HG03521 (cell line): Measurements from ENCODE around the gene KCNT1.

Source experiments
- ATAC-seq: cut with Tn5 transposase; IDR thresholded peaks from one replicate; pipeline ENCODE4 v1.9.1; 2021; ENCODE audit warnings: mild to moderate bottlenecking, moderate library complexity; ENCODE audit not compliant: unreplicated experiment

The KCNT1 gene

GRCh38 chr9:135762921-135763320 lies 60.9 kb downstream of the KCNT1 start:
- no peak for ATAC-seq

GRCh38 chr9:135763716-135764446 lies 61.9 kb downstream of the KCNT1 start:
- ATAC-seq, result no peak

- no peak for ATAC-seq
Observed at GRCh38 chr9:135764731-135765130, 62.7 kb downstream of the KCNT1 start.

GRCh38 chr9:135765416-135765815 lies 63.4 kb downstream of the KCNT1 start:
- no peak for ATAC-seq

- ATAC-seq, result no peak
Observed at GRCh38 chr9:135766251-135766650, 64.3 kb downstream of the KCNT1 start.

- no peak for ATAC-seq
Observed at GRCh38 chr9:135766707-135767106, 64.7 kb downstream of the KCNT1 start.

GRCh38 chr9:135768516-135769218 lies 66.7 kb downstream of the KCNT1 start:
- ATAC-seq, result no peak

GRCh38 chr9:135769489-135770202 lies 67.7 kb downstream of the KCNT1 start:
- ATAC-seq, result no peak

GRCh38 chr9:135770203-135770535 lies 68.2 kb downstream of the KCNT1 start:
- no peak for ATAC-seq

- no peak for ATAC-seq
Observed at GRCh38 chr9:135770771-135771170, 68.8 kb downstream of the KCNT1 start.

- no peak for ATAC-seq
Observed at GRCh38 chr9:135771401-135772051, 69.5 kb downstream of the KCNT1 start.

- no peak for ATAC-seq
Observed at GRCh38 chr9:135772056-135772646, 70.2 kb downstream of the KCNT1 start.

- no peak for ATAC-seq
Observed at GRCh38 chr9:135772702-135773493, 70.9 kb downstream of the KCNT1 start.

- no peak for ATAC-seq
Observed at GRCh38 chr9:135773530-135774238, 71.7 kb downstream of the KCNT1 start.

GRCh38 chr9:135774239-135774747 lies 72.3 kb downstream of the KCNT1 start:
- ATAC-seq, result no peak

GRCh38 chr9:135774794-135775525 lies 73.0 kb downstream of the KCNT1 start:
- no peak for ATAC-seq

- no peak for ATAC-seq
Observed at GRCh38 chr9:135775911-135776310, 73.9 kb downstream of the KCNT1 start.

- no peak for ATAC-seq
Observed at GRCh38 chr9:135776893-135777622, 75.1 kb downstream of the KCNT1 start.
